HCT116 (cell line): Measurements from ENCODE around the gene KIF26B. TPM values are rescaled to one million over a fixed set of nuclear protein-coding genes. Genes with fewer than 3 reads are reported as not detected.

Source experiments
- ATAC-seq: fragments of 200-7000 bp; cut with Tn5 transposase; 2 replicates; pipeline ENCODE4 v1.9.1; 2020; ENCODE audit warnings: mild to moderate bottlenecking, moderate library complexity
- BruUV-seq: library from RNA; stranded (reverse); fragments of 400-500 nt; replicated peaks from 2 replicates; lab custom pipeline; 2021; lab: Mats Ljungman, UMichigan
- CTCF ChIA-PET: fragments of 300-600 bp; sonication (Branson Sonifier 250); formaldehyde crosslinking; loops from one replicate; lab custom pipeline; 2021; ENCODE audit warnings: antibody characterized with exemption; lab: Charles Lee
- POLR2A ChIA-PET: fragments of 300-600, 350-600 bp; sonication (Branson Sonifier 250); formaldehyde crosslinking; loops from one replicate; lab custom pipeline; 2021; ENCODE audit warnings: antibody characterized with exemption; lab: Charles Lee
- RAD21 ChIA-PET, 2 experiments: fragments of 300-600 bp; sonication (Branson Sonifier 250); formaldehyde crosslinking; loops; one replicate each; lab custom pipeline; 2023; ENCODE audit warnings: low total read pairs in 2 of 2; ENCODE audit not compliant: uncharacterized antibody in 2 of 2, unreplicated experiment in 2 of 2, low non-redundant PET in 1 of 2; lab: Charles Lee
- DNase-seq: peaks from one replicate; pipeline ENCODE4 v3.0.0-alpha.2; 2010; ENCODE audit warnings: low read depth, low spot score
- H2AFZ ChIP-seq: fragments of 200-600 bp; shearing (Covaris generic), sonication (generic); 2 replicates; pipeline ENCODE4 v1.6.1; 2017; ENCODE audit warnings: low read depth, mixed run types, mixed read lengths, antibody characterized with exemption, low read length; ENCODE audit not compliant: poor library complexity, severe bottlenecking
- H3K27ac ChIP-seq: 2 replicates; pipeline ENCODE4 v1.5.1; 2012; ENCODE audit warnings: low read depth, low read length
- H3K27me3 ChIP-seq: fragments of 200-600 bp; sonication (generic); 2 replicates; pipeline ENCODE4 v1.6.1; 2016; ENCODE audit warnings: mixed run types, low read length, mixed read lengths; ENCODE audit not compliant: insufficient read depth
- H3K36me3 ChIP-seq, 2 experiments: fragments of 200-500 bp in 1 of 2; fragments of 200-600 bp in 1 of 2; sonication (Bioruptor generic) in 1 of 2; sonication (generic) in 1 of 2; 2 replicates each; pipeline versions ENCODE4 v1.5.1 to v1.6.1; 2014 to 2016; ENCODE audit warnings: low read length in 2 of 2, inconsistent platforms in 1 of 2, mixed read lengths in 1 of 2, mixed run types in 1 of 2; ENCODE audit not compliant: insufficient read depth in 2 of 2, control insufficient read depth in 1 of 2
- H3K4me1 ChIP-seq, 2 experiments: fragments of 200-600 bp in 1 of 2; sonication (generic) in 1 of 2; 2 replicates each; pipeline versions ENCODE4 v1.5.1 to v1.6.1; 2012 to 2017; ENCODE audit warnings: low read length in 2 of 2, inconsistent platforms in 1 of 2, mild to moderate bottlenecking in 1 of 2, mixed read lengths in 1 of 2, mixed run types in 1 of 2, moderate library complexity in 1 of 2; ENCODE audit not compliant: insufficient read depth in 2 of 2, control insufficient read depth in 1 of 2
- H3K4me2 ChIP-seq: fragments of 200-600 bp; sonication (generic); 2 replicates; pipeline ENCODE4 v1.6.1; 2017; ENCODE audit warnings: mixed run types, low read length, mixed read lengths
- H3K4me3 ChIP-seq, 2 experiments: fragments of 200-600 bp in 1 of 2; sonication (generic) in 1 of 2; replicated peaks in 1 of 2; 2 replicates each; pipeline ENCODE4 v1.5.1; 2011 to 2016; ENCODE audit warnings: low read length in 2 of 2, control low read depth in 1 of 2, low read depth in 1 of 2, mild to moderate bottlenecking in 1 of 2, mixed read lengths in 1 of 2, mixed run types in 1 of 2
- H3K79me2 ChIP-seq: fragments of 200-600 bp; sonication (generic); 2 replicates; pipeline ENCODE4 v1.6.1; 2017; ENCODE audit warnings: mild to moderate bottlenecking, mixed run types, low read length, moderate library complexity, mixed read lengths; ENCODE audit not compliant: insufficient read depth
- H3K9ac ChIP-seq: fragments of 200-600 bp; sonication (generic); 2 replicates; pipeline ENCODE4 v1.6.1; 2016; ENCODE audit warnings: low read length, mixed read lengths
- H3K9me2 ChIP-seq: fragments of 200-600 bp; sonication (generic), shearing (Covaris generic); 2 replicates; pipeline ENCODE4 v1.6.1; 2017; ENCODE audit warnings: mixed run types, mild to moderate bottlenecking, moderate library complexity; ENCODE audit not compliant: insufficient read depth
- H3K9me3 ChIP-seq, 2 experiments: fragments of 200-500 bp in 1 of 2; fragments of 200-600 bp in 1 of 2; sonication (Bioruptor generic) in 1 of 2; sonication (generic) in 1 of 2; 2 replicates each; pipeline ENCODE4 v1.6.1; 2014 to 2017; ENCODE audit warnings: low read length in 2 of 2, mixed read lengths in 2 of 2, inconsistent platforms in 1 of 2, low read depth in 1 of 2, mild to moderate bottlenecking in 1 of 2, mixed run types in 1 of 2, moderate library complexity in 1 of 2; ENCODE audit not compliant: control insufficient read depth in 1 of 2, insufficient read depth in 1 of 2
- H4K20me1 ChIP-seq: fragments of 200-600 bp; sonication (generic), shearing (Covaris generic); 2 replicates; pipeline ENCODE4 v1.6.1; 2017; ENCODE audit warnings: mixed run types, mild to moderate bottlenecking, moderate library complexity; ENCODE audit not compliant: insufficient read depth
- CEBPB ChIP-seq: IDR thresholded peaks from 2 replicates; pipeline ENCODE4 v1.6.1; 2012; ENCODE audit warnings: low read depth
- EGR1 ChIP-seq: IDR thresholded peaks from 2 replicates; pipeline ENCODE4 v1.6.1; 2012; ENCODE audit warnings: low read depth
- POLR2A ChIP-seq: IDR thresholded peaks from 2 replicates; pipeline ENCODE4 v1.7.0; 2011; ENCODE audit warnings: borderline replicate concordance; ENCODE audit not compliant: insufficient read depth, insufficient read length; ENCODE audit errors: extremely low read depth
- POLR2AphosphoS5 ChIP-seq: IDR thresholded peaks from 2 replicates; pipeline ENCODE4 v1.6.1; 2011; ENCODE audit warnings: mild to moderate bottlenecking, low read depth, low read length, moderate library complexity
- ZFX ChIP-seq: fragments of 450-650 bp; IDR thresholded peaks from 2 replicates; pipeline ENCODE4 v1.6.1; 2017
- intact Hi-C: fragments of 100-400 bp; cut with micrococcal nuclease; formaldehyde crosslinking; loops from 2 replicates; pipeline ENCODE4 v1.10.0; 2022
- total RNA-seq: library from RNA; stranded (reverse); gene quantifications from one replicate; pipeline ENCODE4 v1.2.1, GENCODE V29; 2021; ENCODE audit not compliant: unreplicated experiment
- TF ChIP-seq, protein P1 (sequence below): IDR thresholded peaks from 2 replicates; pipeline ENCODE4 v1.6.1; 2012

Gene KIF26B
- total RNA-seq, 1 experiment from 2014 or later: 0.49 TPM

DNA sequence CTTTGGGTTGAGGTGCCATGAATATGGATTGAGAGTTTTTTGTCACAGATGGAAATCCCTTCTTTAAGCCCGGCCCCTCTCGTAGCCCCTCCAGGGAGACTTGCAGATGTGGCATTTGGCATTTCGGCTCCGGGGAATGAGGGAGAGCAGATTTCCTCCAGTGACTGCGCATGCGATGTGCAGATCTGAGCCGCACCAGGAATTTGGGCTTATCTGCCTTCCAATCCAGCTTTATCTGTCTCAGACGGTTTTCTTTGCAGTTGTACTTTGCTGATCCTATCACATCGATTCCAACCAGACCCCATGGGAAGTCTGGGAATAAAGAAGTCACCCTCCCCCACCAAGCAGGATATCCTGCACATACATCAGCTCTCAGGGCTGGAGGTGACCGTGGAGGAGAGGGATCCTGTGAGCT is 11.7 kb downstream of the KIF26B start:
- Histone ChIP-seq H4K20me1 (no peaks in the 10 kb centered on the region), H3K9me2 (no peaks in the 10 kb centered on the region), H3K4me1 (no peaks in the 10 kb centered on the region), H3K79me2 (no peaks in the 10 kb centered on the region), H3K27me3 (0 out of 2 replicates have a peak, but pooled peaks cover 3% of the 10 kb centered on the region), H3K9me3 (no peaks in the 10 kb centered on the region), H3K27ac (no peak overlapping the region), H3K4me2 (no peak overlapping the region), H3K36me3 (no peaks in the 10 kb centered on the region), H2AFZ (no peak overlapping the region), H3K4me3 (no peak overlapping the region), H3K9ac (no peak overlapping the region)
- no peak for DNase-seq
- ChIA-PET POLR2A (no interaction called here), CTCF (interaction anchor here (1.3 kb wide), 1 partner anchor 10 kb away, joined by 7 read pairs; no protein-coding TSS in a partner anchor), RAD21 (no interaction called here)
- no peak for ATAC-seq
- no peak for TF ChIP-seq ZFX
- BruUV-seq: no TSS peak
- intact Hi-C loops: no loop called here

DNA sequence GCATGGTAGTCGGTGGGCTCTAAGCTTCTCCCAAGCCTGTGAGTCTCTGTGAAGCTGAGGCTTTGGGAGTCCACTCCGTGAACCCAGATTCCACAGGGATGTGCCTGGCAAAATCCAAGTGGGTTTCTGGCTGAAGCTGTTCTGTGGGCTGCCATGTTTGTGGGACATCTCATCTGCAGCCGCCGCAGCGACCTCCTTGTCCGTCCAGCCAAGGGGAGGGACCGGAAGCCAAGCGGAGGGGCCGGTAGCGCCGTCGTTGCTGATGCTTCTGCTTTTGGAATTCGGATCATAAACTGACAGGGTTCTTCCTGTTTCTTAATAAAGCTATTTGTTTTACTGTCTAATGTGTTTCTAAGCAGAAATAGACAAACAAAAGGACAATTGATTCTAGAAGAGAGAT is 13.3 kb downstream of the KIF26B start:
- no peaks in the 10 kb centered on the region for H3K9me2 ChIP-seq
- no TSS peak for BruUV-seq
- no peak overlapping the region for H3K4me2 ChIP-seq
- no peaks in the 10 kb centered on the region for H3K36me3 ChIP-seq
- RAD21 ChIA-PET: no interaction called here
- no peaks in the 10 kb centered on the region for H3K9me3 ChIP-seq
- no peak overlapping the region for H3K4me3 ChIP-seq
- intact Hi-C loops: no loop called here
- H4K20me1 ChIP-seq: no peaks in the 10 kb centered on the region
- H3K27ac ChIP-seq: no peak overlapping the region
- H3K4me1 ChIP-seq: no peaks in the 10 kb centered on the region
- 0 out of 2 replicates have a peak, but pooled peaks cover 3% of the 10 kb centered on the region for H3K27me3 ChIP-seq
- ATAC-seq (no peak), DNase-seq (no peak)
- H3K9ac ChIP-seq: no peak overlapping the region
- POLR2A ChIA-PET: interaction anchor here (1.0 kb wide), 1 partner anchor 12 kb away, joined by 3 read pairs; no protein-coding TSS in a partner anchor
- H3K79me2 ChIP-seq: no peaks in the 10 kb centered on the region
- H2AFZ ChIP-seq: no peak overlapping the region
- CTCF ChIA-PET: interaction anchor here (1.4 kb wide), 1 partner anchor 11 kb away, joined by 5 read pairs; no protein-coding TSS in a partner anchor
- TF ChIP-seq POLR2A: no peak
- no peak for TF ChIP-seq EGR1
- no peak for TF ChIP-seq CEBPB
- no peak for TF ChIP-seq POLR2AphosphoS5
- TF ChIP-seq, protein P1, sequence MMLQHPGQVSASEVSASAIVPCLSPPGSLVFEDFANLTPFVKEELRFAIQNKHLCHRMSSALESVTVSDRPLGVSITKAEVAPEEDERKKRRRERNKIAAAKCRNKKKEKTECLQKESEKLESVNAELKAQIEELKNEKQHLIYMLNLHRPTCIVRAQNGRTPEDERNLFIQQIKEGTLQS: no peak
